H9 (cell line): ENCODE measurements around the gene CHD6. TPM values are rescaled to one million over a fixed set of nuclear protein-coding genes. Genes with fewer than 3 reads are reported as not detected.

Source experiments
- DNase-seq: peaks from one replicate; pipeline ENCODE4 v3.0.0-alpha.2; 2017
- H2AFZ ChIP-seq: one replicate; pipeline ENCODE4 v1.6.1; 2013; ENCODE audit warnings: mild to moderate bottlenecking, low read length, control low read depth, moderate library complexity
- H2AK5ac ChIP-seq: 2 replicates; pipeline ENCODE4 v1.6.1; 2013; ENCODE audit warnings: low read length, control low read depth, mixed read lengths; ENCODE audit not compliant: insufficient read length
- H2BK120ac ChIP-seq: one replicate; pipeline ENCODE4 v1.6.1; 2013; ENCODE audit warnings: low read depth, mild to moderate bottlenecking, low read length, control low read depth, inconsistent platforms; ENCODE audit not compliant: poor library complexity, severe bottlenecking
- H2BK12ac ChIP-seq: 2 replicates; pipeline ENCODE4 v1.6.1; 2013; ENCODE audit warnings: low read length, control low read depth, mixed read lengths, low read depth; ENCODE audit not compliant: insufficient read length
- H2BK15ac ChIP-seq: 2 replicates; pipeline ENCODE4 v1.6.1; 2013; ENCODE audit warnings: low read depth, low read length, control low read depth
- H2BK20ac ChIP-seq: one replicate; pipeline ENCODE4 v1.6.1; 2013; ENCODE audit warnings: low read depth, mild to moderate bottlenecking, low read length, control low read depth, inconsistent platforms; ENCODE audit not compliant: poor library complexity, severe bottlenecking
- H2BK5ac ChIP-seq: 2 replicates; pipeline ENCODE4 v1.6.1; 2013; ENCODE audit warnings: low read length, control low read depth, mixed read lengths; ENCODE audit not compliant: insufficient read length
- H3K14ac ChIP-seq: 2 replicates; pipeline ENCODE4 v1.6.1; 2013; ENCODE audit warnings: low read length, control low read depth; ENCODE audit not compliant: insufficient read depth
- H3K18ac ChIP-seq: 2 replicates; pipeline ENCODE4 v1.6.1; 2013; ENCODE audit warnings: low read depth, mild to moderate bottlenecking, mixed read lengths, low read length, control low read depth; ENCODE audit not compliant: insufficient read length
- H3K23ac ChIP-seq: 2 replicates; pipeline ENCODE4 v1.6.1; 2013; ENCODE audit warnings: low read length, control low read depth, mixed read lengths, low read depth; ENCODE audit not compliant: insufficient read length
- H3K23me2 ChIP-seq: 2 replicates; pipeline ENCODE4 v1.6.1; 2013; ENCODE audit warnings: low read depth, mild to moderate bottlenecking, mixed read lengths, low read length, control low read depth; ENCODE audit not compliant: insufficient read length, poor library complexity, severe bottlenecking
- H3K27ac ChIP-seq: 2 replicates; pipeline ENCODE4 v1.5.1; 2013; ENCODE audit warnings: low read length, control low read depth, mixed read lengths, low read depth; ENCODE audit not compliant: insufficient read length
- H3K27me3 ChIP-seq: 2 replicates; pipeline ENCODE4 v1.6.1; 2013; ENCODE audit warnings: low read length, control low read depth, inconsistent platforms; ENCODE audit not compliant: insufficient read depth
- H3K4ac ChIP-seq: 2 replicates; pipeline ENCODE4 v1.6.1; 2013; ENCODE audit warnings: low read depth, mild to moderate bottlenecking, control low read depth, inconsistent platforms, low read length, moderate library complexity
- H3K4me1 ChIP-seq: 2 replicates; pipeline ENCODE4 v1.6.1; 2013; ENCODE audit warnings: low read length, control low read depth, inconsistent platforms; ENCODE audit not compliant: insufficient read depth
- H3K4me2 ChIP-seq: 2 replicates; pipeline ENCODE4 v1.6.1; 2013; ENCODE audit warnings: low read length, control low read depth, mixed read lengths; ENCODE audit not compliant: insufficient read length, insufficient read depth
- H3K56ac ChIP-seq: 2 replicates; pipeline ENCODE4 v1.6.1; 2013; ENCODE audit warnings: low read depth, mild to moderate bottlenecking, mixed read lengths, low read length, control low read depth; ENCODE audit not compliant: insufficient read length
- H3K79me1 ChIP-seq: 2 replicates; pipeline ENCODE4 v1.6.1; 2013; ENCODE audit warnings: low read depth, mild to moderate bottlenecking, moderate library complexity, low read length, control low read depth, inconsistent platforms; ENCODE audit not compliant: insufficient read depth, poor library complexity, severe bottlenecking
- H3K79me2 ChIP-seq: 2 replicates; pipeline ENCODE4 v1.6.1; 2013; ENCODE audit warnings: low read length, control low read depth, inconsistent platforms; ENCODE audit not compliant: insufficient read depth
- H3K9ac ChIP-seq: 2 replicates; pipeline ENCODE4 v1.6.1; 2013; ENCODE audit warnings: low read length, control low read depth, mixed read lengths; ENCODE audit not compliant: insufficient read length; ENCODE audit errors: extremely low read depth
- H3K9me3 ChIP-seq: one replicate; pipeline ENCODE4 v1.6.1; 2013; ENCODE audit warnings: low read depth, low read length, inconsistent platforms; ENCODE audit not compliant: control insufficient read depth
- H3T11ph ChIP-seq: one replicate; pipeline ENCODE4 v1.6.1; 2013; ENCODE audit warnings: mild to moderate bottlenecking, low read length, control low read depth, inconsistent platforms
- H4K20me1 ChIP-seq: one replicate; pipeline ENCODE4 v1.6.1; 2013; ENCODE audit not compliant: control insufficient read depth, insufficient read length, insufficient read depth
- H4K5ac ChIP-seq: 2 replicates; pipeline ENCODE4 v1.6.1; 2013; ENCODE audit warnings: low read depth, mild to moderate bottlenecking, mixed read lengths, low read length, control low read depth; ENCODE audit not compliant: insufficient read length
- H4K8ac ChIP-seq: replicated peaks from 2 replicates; pipeline ENCODE4 v1.6.1; 2013; ENCODE audit warnings: low read length, control low read depth, mixed read lengths, low read depth; ENCODE audit not compliant: insufficient read length
- H4K91ac ChIP-seq: 2 replicates; pipeline ENCODE4 v1.6.1; 2013; ENCODE audit warnings: low read depth, mild to moderate bottlenecking, moderate library complexity, mixed read lengths, low read length, control low read depth; ENCODE audit not compliant: insufficient read length
- H3K27ac Mint-ChIP-seq, 3 experiments: 2 replicates in 2 of 3; 3 replicates in 1 of 3; pipeline ENCODE4 v1.8.0; 2020 to 2021; ENCODE audit warnings: mixed read lengths in 3 of 3, mild to moderate bottlenecking in 1 of 3, moderate library complexity in 1 of 3
- H3K27me3 Mint-ChIP-seq: 2 replicates; pipeline ENCODE4 v1.8.0; 2021; ENCODE audit warnings: low read depth, mild to moderate bottlenecking, moderate library complexity, mixed read lengths
- H3K36me3 Mint-ChIP-seq, 3 experiments: 2 replicates in 2 of 3; 3 replicates in 1 of 3; pipeline ENCODE4 v1.8.0; 2020 to 2021; ENCODE audit warnings: low read depth in 3 of 3, mixed read lengths in 3 of 3; ENCODE audit not compliant: insufficient read depth in 1 of 3
- H3K4me1 Mint-ChIP-seq, 2 experiments: 2 replicates each; pipeline ENCODE4 v1.8.0; 2020; ENCODE audit warnings: mixed read lengths in 2 of 2
- H3K4me3 Mint-ChIP-seq, 2 experiments: 2 replicates in 1 of 2; 3 replicates in 1 of 2; pipeline ENCODE4 v1.8.0; 2020 to 2021; ENCODE audit warnings: mild to moderate bottlenecking in 2 of 2, mixed read lengths in 2 of 2, moderate library complexity in 1 of 2
- H3K9me3 Mint-ChIP-seq, 2 experiments: 2 replicates in 1 of 2; 3 replicates in 1 of 2; pipeline ENCODE4 v1.8.0; 2020; ENCODE audit warnings: mild to moderate bottlenecking in 2 of 2, mixed read lengths in 2 of 2, moderate library complexity in 1 of 2
- CTCF ChIP-seq: fragments of 200-600 bp; sonication (generic); conservative IDR thresholded peaks from 3 replicates; pipeline ENCODE4 v1.8.0; 2021; ENCODE audit warnings: antibody characterized with exemption, mild to moderate bottlenecking
- WGBS: extraction: QIAGEN DNeasy Blood & Tissue Kit; methylation state at CpG from one replicate; pipeline ENCODE4 v1.1.7; 2013; ENCODE audit warnings: missing lambda C conversion rate, low lambda C conversion rate, mixed read lengths; ENCODE audit not compliant: insufficient read length; ENCODE audit errors: extremely low coverage; 5-methylcytosine and 5-hydroxymethylcytosine counted together
- total RNA-seq: library from RNA; stranded (reverse); gene quantifications from 2 replicates; pipeline ENCODE4 v1.2.1, GENCODE V29; 2021

CHD6 gene
- total RNA-seq, 1 experiment from 2014 or later, result 51.5 TPM

- Histone ChIP-seq H3K27me3 (no peaks in the 10 kb centered on the region), H2BK15ac (no peak overlapping the region), H2BK20ac (no peak overlapping the region), H3K4me2 (no peak overlapping the region), H3K14ac (no peak overlapping the region), H3K9ac (no peak overlapping the region), H2AFZ (no peak overlapping the region), H4K5ac (no peak overlapping the region), H3K27ac (no peak overlapping the region), H3K79me1 (peaks cover 26% of the 10 kb centered on the region), H3K18ac (no peak overlapping the region), H3K4ac (no peak overlapping the region), H2BK5ac (no peak overlapping the region), H3K56ac (no peak overlapping the region), H3K23me2 (no peaks in the 10 kb centered on the region), H2BK120ac (no peak overlapping the region), H3K23ac (no peak overlapping the region), H3K79me2 (peaks cover 74% of the 10 kb centered on the region), H2BK12ac (no peak overlapping the region), H4K8ac (no peak overlapping the region), H3T11ph (no peak overlapping the region), H2AK5ac (no peak overlapping the region), H4K20me1 (no peaks in the 10 kb centered on the region), H3K9me3 (peaks cover 21% of the 10 kb centered on the region), H4K91ac (no peak overlapping the region), H3K4me1 (no peaks in the 10 kb centered on the region)
- Mint-ChIP-seq H3K4me3 (no peak overlapping the region), H3K27me3 (no peaks in the 10 kb centered on the region), H3K36me3 (peaks cover 40 to 70% (median 67%) of the 10 kb centered on the region in 3 experiments), H3K4me1 (peaks cover 3 to 11% of the 10 kb centered on the region in 2 experiments; a peak in 2 of 4 replicates), H3K27ac (no peak overlapping the region), H3K9me3 (peaks cover 54 to 73% of the 10 kb centered on the region in 2 experiments)
- no peak for DNase-seq
- WGBS, result no CpG with 5 or more reads among the region's 3 CpGs
- TF ChIP-seq CTCF, result no peak
These were observed 18.5 kb downstream of the CHD6 start for GRCh38 chr20:41599699-41600104.
